HAP-1 (cell line): ENCODE data around the gene CHAD.
A peak's percentile ranks its signal among the peaks of the same experiment; 100 is the strongest.

Experiments used
- DNase-seq, 2 experiments: peaks; one replicate each; pipeline ENCODE4 v3.0.0-alpha.2; 2016 to 2020; ENCODE audit warnings: low spot score in 2 of 2
- H3K27me3 ChIP-seq: fragments of 250-450 bp; sonication (Bioruptor Pico); 2 replicates; pipeline ENCODE4 v1.5.1; 2020; ENCODE audit warnings: low read depth, mild to moderate bottlenecking, moderate library complexity
- H3K36me3 ChIP-seq: fragments of 250-450 bp; sonication (Bioruptor Pico); replicated peaks from 2 replicates; pipeline ENCODE4 v1.5.1; 2020; ENCODE audit warnings: mild to moderate bottlenecking
- H3K4me1 ChIP-seq: fragments of 250-450 bp; sonication (Bioruptor Pico); 2 replicates; pipeline ENCODE4 v1.5.1; 2020; ENCODE audit warnings: mild to moderate bottlenecking
- H3K4me3 ChIP-seq: fragments of 250-450 bp; sonication (Bioruptor Pico); 2 replicates; pipeline ENCODE4 v1.5.1; 2020; ENCODE audit warnings: mild to moderate bottlenecking, moderate library complexity
- H3K9me3 ChIP-seq: fragments of 250-450 bp; sonication (Bioruptor Pico); 2 replicates; pipeline ENCODE4 v1.5.1; 2020; ENCODE audit warnings: mild to moderate bottlenecking, moderate library complexity
- in situ Hi-C: fragments of 300-500 bp; cut with MboI; formaldehyde crosslinking; loops from 3 replicates; pipeline ENCODE4 v1.14.3; 2020; ENCODE audit warnings: low sequenced_read_pairs, inconsistent platforms, mixed read lengths

Gene CHAD

GRCh38 chr17:50502301-50502990, 33.8 kb upstream of the CHAD start:
- H3K4me3 ChIP-seq: no peak overlapping the region
- in situ Hi-C loops: no loop called here
- no peak for DNase-seq
- no peaks in the 10 kb centered on the region; the same call in 1 of the 2 replicates for H3K4me1 ChIP-seq
- no peaks in the 10 kb centered on the region for H3K36me3 ChIP-seq
- no peaks in the 10 kb centered on the region for H3K27me3 ChIP-seq
- no peaks in the 10 kb centered on the region for H3K9me3 ChIP-seq

GRCh38 chr17:50501054-50501453, 32.4 kb upstream of the CHAD start:
- no peak overlapping the region for H3K4me3 ChIP-seq
- H3K27me3 ChIP-seq: no peaks in the 10 kb centered on the region
- in situ Hi-C loops: no loop called here
- H3K9me3 ChIP-seq: no peaks in the 10 kb centered on the region
- peak in 1 of 2 experiments; percentile 65 for DNase-seq
- H3K4me1 ChIP-seq: no peaks in the 10 kb centered on the region
- H3K36me3 ChIP-seq: no peaks in the 10 kb centered on the region

GRCh38 chr17:50499721-50500120, 31.0 kb upstream of the CHAD start:
- no peaks in the 10 kb centered on the region for H3K4me1 ChIP-seq
- H3K4me3 ChIP-seq: no peak overlapping the region
- no peak for DNase-seq
- in situ Hi-C loops: no loop called here
- H3K9me3 ChIP-seq: no peaks in the 10 kb centered on the region
- H3K27me3 ChIP-seq: no peaks in the 10 kb centered on the region
- no peaks in the 10 kb centered on the region for H3K36me3 ChIP-seq

- in situ Hi-C loops: no loop called here
- no peak for DNase-seq
- Histone ChIP-seq H3K36me3 (no peaks in the 10 kb centered on the region), H3K4me3 (no peak overlapping the region), H3K4me1 (no peaks in the 10 kb centered on the region), H3K27me3 (no peaks in the 10 kb centered on the region), H3K9me3 (no peaks in the 10 kb centered on the region)
Measured at GRCh38 chr17:50499270-50499669, 30.6 kb upstream of the CHAD start.

GRCh38 chr17:50498021-50498874, 29.6 kb upstream of the CHAD start:
- in situ Hi-C loops: no loop called here
- no peak for DNase-seq

GRCh38 chr17:50495918-50496317, 27.2 kb upstream of the CHAD start:
- Histone ChIP-seq H3K4me3 (no peak overlapping the region), H3K27me3 (no peaks in the 10 kb centered on the region), H3K4me1 (no peaks in the 10 kb centered on the region), H3K9me3 (no peaks in the 10 kb centered on the region), H3K36me3 (no peaks in the 10 kb centered on the region)
- in situ Hi-C loops: no loop called here
- DNase-seq: no peak

More at GRCh38 chr17:50498021-50498874, 29.6 kb upstream of the CHAD start:
- H3K4me3 ChIP-seq: no peak overlapping the region
- no peaks in the 10 kb centered on the region for H3K4me1 ChIP-seq
- no peaks in the 10 kb centered on the region for H3K27me3 ChIP-seq
- no peaks in the 10 kb centered on the region for H3K36me3 ChIP-seq
- H3K9me3 ChIP-seq: no peaks in the 10 kb centered on the region

GRCh38 chr17:50495217-50495823, 26.6 kb upstream of the CHAD start:
- in situ Hi-C loops: no loop called here
- Histone ChIP-seq H3K9me3 (no peaks in the 10 kb centered on the region), H3K27me3 (no peaks in the 10 kb centered on the region), H3K4me1 (no peaks in the 10 kb centered on the region), H3K36me3 (no peaks in the 10 kb centered on the region), H3K4me3 (no peak overlapping the region)
- DNase-seq: no peak

GRCh38 chr17:50493744-50494143, 25.1 kb upstream of the CHAD start:
- DNase-seq: no peak
- Histone ChIP-seq H3K27me3 (no peaks in the 10 kb centered on the region), H3K9me3 (no peaks in the 10 kb centered on the region), H3K4me3 (no peak overlapping the region), H3K36me3 (no peaks in the 10 kb centered on the region), H3K4me1 (no peaks in the 10 kb centered on the region)
- in situ Hi-C loops: no loop called here

- no peaks in the 10 kb centered on the region for H3K27me3 ChIP-seq
- no peaks in the 10 kb centered on the region for H3K4me1 ChIP-seq
- H3K36me3 ChIP-seq: no peaks in the 10 kb centered on the region
- in situ Hi-C loops: no loop called here
- H3K9me3 ChIP-seq: no peaks in the 10 kb centered on the region
- DNase-seq: no peak
- H3K4me3 ChIP-seq: no peak overlapping the region
Measured at GRCh38 chr17:50492214-50492613, 23.5 kb upstream of the CHAD start.

GRCh38 chr17:50491505-50491904, 22.8 kb upstream of the CHAD start:
- Histone ChIP-seq H3K4me3 (no peak overlapping the region), H3K9me3 (no peaks in the 10 kb centered on the region), H3K4me1 (no peaks in the 10 kb centered on the region), H3K27me3 (no peaks in the 10 kb centered on the region), H3K36me3 (no peaks in the 10 kb centered on the region)
- in situ Hi-C loops: no loop called here
- DNase-seq: no peak

GRCh38 chr17:50488880-50489279, 20.2 kb upstream of the CHAD start:
- in situ Hi-C loops: loop anchor here (10.0 kb wide), 1 partner anchor 136 kb away; no protein-coding TSS in a partner anchor
- no peak for DNase-seq
- no peak overlapping the region for H3K4me3 ChIP-seq
- H3K9me3 ChIP-seq: no peaks in the 10 kb centered on the region
- H3K27me3 ChIP-seq: no peaks in the 10 kb centered on the region
- no peaks in the 10 kb centered on the region for H3K4me1 ChIP-seq
- peaks cover 20% of the 10 kb centered on the region for H3K36me3 ChIP-seq

GRCh38 chr17:50487213-50488096, 18.8 kb upstream of the CHAD start:
- DNase-seq: no peak
- Histone ChIP-seq H3K9me3 (no peaks in the 10 kb centered on the region), H3K4me3 (no peak overlapping the region), H3K4me1 (no peaks in the 10 kb centered on the region), H3K36me3 (peaks cover 31% of the 10 kb centered on the region), H3K27me3 (no peaks in the 10 kb centered on the region)
- in situ Hi-C loops: loop anchor here (10.0 kb wide), 1 partner anchor 137 kb away; no protein-coding TSS in a partner anchor
